ENCODE data around the gene DENND5B.
A peak's percentile ranks its signal among the peaks of the same experiment; 100 is the strongest.
"Not testable (repeated sequence)": the region's sequence is repeated elsewhere in the genome, so short reads cannot be mapped to it uniquely, and the experiment has no call there.

The DENND5B gene

GRCh38 chr12:31590642-31591379 lies at the start of gene DENND5B:
Gene DENND5B, minus strand, starts transcription at chr12:31591136. Its CDS starts 304 bp downstream, at chr12:31590832.
- peak; percentile 85 for DNase-seq

GRCh38 chr12:31634620-31635019 lies 43.7 kb upstream of the DENND5B start:
- DNase-seq, result no peak

GRCh38 chr12:31633464-31633863 lies 42.5 kb upstream of the DENND5B start:
- DNase-seq, result no peak

GRCh38 chr12:31631809-31632208 lies 40.9 kb upstream of the DENND5B start:
- no peak for DNase-seq

- DNase-seq, result no peak
Observed at GRCh38 chr12:31631023-31631724, 40.2 kb upstream of the DENND5B start.

- no peak for DNase-seq
Observed at GRCh38 chr12:31629756-31630732, 39.1 kb upstream of the DENND5B start.

- DNase-seq, result no peak
Observed at GRCh38 chr12:31627456-31628054, 36.6 kb upstream of the DENND5B start.

- DNase-seq, result no peak
Observed at GRCh38 chr12:31626270-31626995, 35.5 kb upstream of the DENND5B start.

- no peak for DNase-seq
Observed at GRCh38 chr12:31622038-31622437, 31.1 kb upstream of the DENND5B start.

- DNase-seq, result no peak
Observed at GRCh38 chr12:31620311-31620710, 29.4 kb upstream of the DENND5B start.

- no peak for DNase-seq
Observed at GRCh38 chr12:31618228-31619025, 27.5 kb upstream of the DENND5B start.

- no peak for DNase-seq
Observed at GRCh38 chr12:31612819-31613218, 21.9 kb upstream of the DENND5B start.

GRCh38 chr12:31608299-31608698 lies 17.4 kb upstream of the DENND5B start:
- DNase-seq, result not testable (repeated sequence)

- DNase-seq, result no peak
Observed at GRCh38 chr12:31605531-31605930, 14.6 kb upstream of the DENND5B start.

- no peak for DNase-seq
Observed at GRCh38 chr12:31603546-31604009, 12.6 kb upstream of the DENND5B start.

- DNase-seq, result no peak
Observed at GRCh38 chr12:31600750-31601149, 9.8 kb upstream of the DENND5B start.

- no peak for DNase-seq
Observed at GRCh38 chr12:31600252-31600651, 9.3 kb upstream of the DENND5B start.

- DNase-seq, result no peak
Observed at GRCh38 chr12:31599053-31599452, 8.1 kb upstream of the DENND5B start.

GRCh38 chr12:31597066-31597465 lies 6.1 kb upstream of the DENND5B start:
- DNase-seq, result no peak

- no peak for DNase-seq
Observed at GRCh38 chr12:31594681-31595080, 3.7 kb upstream of the DENND5B start.

- peak; percentile 71 for DNase-seq
Observed at GRCh38 chr12:31591380-31591901, 505 bp upstream of the DENND5B start.
